Calu3 (cell line): ENCODE data around the gene ZC4H2. TPM values are rescaled to one million over a fixed set of nuclear protein-coding genes. Genes with fewer than 3 reads are reported as not detected.

Experiments used
- BruUV-seq: library from RNA; stranded (reverse); fragments of 400-500 nt; replicated peaks from 2 replicates; lab custom pipeline; 2021; lab: Mats Ljungman, UMichigan
- CTCF ChIA-PET: fragments of 300-600 bp; sonication (Branson Sonifier 250); formaldehyde crosslinking; loops from one replicate; lab custom pipeline; 2022; ENCODE audit warnings: antibody characterized with exemption; lab: Charles Lee
- DNase-seq: peaks from one replicate; pipeline ENCODE4 v3.0.0; 2022
- H3K27ac Mint-ChIP-seq: one replicate; pipeline ENCODE4 v1.8.0; 2022; ENCODE audit warnings: mixed read lengths; ENCODE audit not compliant: unreplicated experiment
- H3K27me3 Mint-ChIP-seq: one replicate; pipeline ENCODE4 v1.8.0; 2022; ENCODE audit warnings: mixed read lengths; ENCODE audit not compliant: unreplicated experiment
- H3K36me3 Mint-ChIP-seq: one replicate; pipeline ENCODE4 v1.8.0; 2022; ENCODE audit warnings: mild to moderate bottlenecking, moderate library complexity, mixed read lengths; ENCODE audit not compliant: insufficient read depth, unreplicated experiment
- H3K4me1 Mint-ChIP-seq: one replicate; pipeline ENCODE4 v1.8.0; 2022; ENCODE audit warnings: mild to moderate bottlenecking, low read depth, mixed read lengths; ENCODE audit not compliant: unreplicated experiment
- H3K4me3 Mint-ChIP-seq: one replicate; pipeline ENCODE4 v1.8.0; 2022; ENCODE audit warnings: mild to moderate bottlenecking, low read depth, moderate library complexity, mixed read lengths; ENCODE audit not compliant: unreplicated experiment
- H3K9me3 Mint-ChIP-seq: one replicate; pipeline ENCODE4 v1.8.0; 2022; ENCODE audit warnings: low read depth, mixed read lengths; ENCODE audit not compliant: unreplicated experiment
- intact Hi-C: fragments of 100-400 bp; cut with micrococcal nuclease; formaldehyde crosslinking; loops from one replicate; pipeline ENCODE4 v1.10.0; 2022; ENCODE audit not compliant: unreplicated experiment
- total RNA-seq: library from RNA; stranded (reverse); gene quantifications from 2 replicates; pipeline ENCODE4 v1.2.3, GENCODE V29; 2022
- TF ChIP-seq, protein P1 (sequence below): fragments of 200-600 bp; IDR thresholded peaks from one replicate; pipeline ENCODE4 v1.8.0; 2022; ENCODE audit warnings: antibody characterized with exemption; ENCODE audit not compliant: unreplicated experiment

The ZC4H2 gene
- total RNA-seq, 1 experiment from 2014 or later: 16.4 TPM

DNA sequence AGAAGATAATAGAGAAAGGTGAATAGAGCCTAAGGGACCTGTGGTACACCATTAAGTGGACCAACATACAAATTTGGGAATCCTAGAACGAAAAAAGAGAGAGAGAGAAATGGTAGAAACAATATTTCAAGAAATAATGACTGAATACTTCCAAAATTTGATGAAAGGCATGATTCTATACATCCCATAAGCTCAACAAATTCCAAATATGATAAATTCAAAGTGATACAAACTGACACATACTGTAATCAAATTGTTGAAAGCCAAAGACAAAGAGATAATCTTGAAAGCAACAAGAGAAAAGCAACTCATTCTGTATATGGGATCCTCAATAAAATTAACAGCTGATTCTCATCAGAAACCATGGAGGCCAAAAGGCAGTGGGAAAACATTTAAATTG is 20.6 kb upstream of the ZC4H2 start:
- TF ChIP-seq, protein P1, sequence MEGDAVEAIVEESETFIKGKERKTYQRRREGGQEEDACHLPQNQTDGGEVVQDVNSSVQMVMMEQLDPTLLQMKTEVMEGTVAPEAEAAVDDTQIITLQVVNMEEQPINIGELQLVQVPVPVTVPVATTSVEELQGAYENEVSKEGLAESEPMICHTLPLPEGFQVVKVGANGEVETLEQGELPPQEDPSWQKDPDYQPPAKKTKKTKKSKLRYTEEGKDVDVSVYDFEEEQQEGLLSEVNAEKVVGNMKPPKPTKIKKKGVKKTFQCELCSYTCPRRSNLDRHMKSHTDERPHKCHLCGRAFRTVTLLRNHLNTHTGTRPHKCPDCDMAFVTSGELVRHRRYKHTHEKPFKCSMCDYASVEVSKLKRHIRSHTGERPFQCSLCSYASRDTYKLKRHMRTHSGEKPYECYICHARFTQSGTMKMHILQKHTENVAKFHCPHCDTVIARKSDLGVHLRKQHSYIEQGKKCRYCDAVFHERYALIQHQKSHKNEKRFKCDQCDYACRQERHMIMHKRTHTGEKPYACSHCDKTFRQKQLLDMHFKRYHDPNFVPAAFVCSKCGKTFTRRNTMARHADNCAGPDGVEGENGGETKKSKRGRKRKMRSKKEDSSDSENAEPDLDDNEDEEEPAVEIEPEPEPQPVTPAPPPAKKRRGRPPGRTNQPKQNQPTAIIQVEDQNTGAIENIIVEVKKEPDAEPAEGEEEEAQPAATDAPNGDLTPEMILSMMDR: no peak
- Mint-ChIP-seq H3K4me3 (no peak overlapping the region), H3K36me3 (no peaks in the 10 kb centered on the region), H3K4me1 (no peaks in the 10 kb centered on the region), H3K27me3 (no peaks in the 10 kb centered on the region), H3K9me3 (peaks cover 6% of the 10 kb centered on the region), H3K27ac (no peak overlapping the region)
- CTCF ChIA-PET: no interaction called here
- BruUV-seq: no TSS peak
- no peak for DNase-seq
- intact Hi-C loops: no loop called here

DNA sequence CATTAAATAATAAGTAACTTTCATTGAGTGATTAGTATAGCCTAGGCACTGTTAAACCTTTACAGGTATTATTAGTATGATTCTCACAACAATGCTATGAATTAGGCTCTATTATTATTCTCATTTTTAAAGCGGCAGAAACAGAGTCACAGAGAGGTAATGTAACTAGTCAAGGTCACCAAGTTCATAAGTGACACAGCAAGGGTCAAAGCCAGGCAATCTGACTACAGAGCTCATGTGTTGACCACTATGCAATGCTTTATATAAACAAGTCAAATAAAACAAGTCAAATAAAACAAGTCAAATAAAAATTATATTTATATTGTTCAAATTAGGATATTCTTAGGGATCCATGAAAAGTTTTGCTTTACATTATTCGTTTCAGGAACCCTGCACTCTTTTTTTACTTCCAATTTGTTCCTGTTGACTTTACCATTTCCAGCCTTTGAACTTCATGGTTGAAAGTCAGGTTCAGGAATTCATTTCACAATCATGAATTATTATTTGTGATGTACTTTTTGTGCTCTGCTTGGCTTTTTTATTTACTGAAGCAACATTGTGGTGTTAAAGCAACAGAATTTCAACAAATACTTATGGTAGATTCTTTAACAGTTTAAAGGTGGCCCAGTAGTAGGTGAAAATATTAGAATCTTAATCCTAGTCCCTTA is 18.0 kb upstream of the ZC4H2 start:
- TF ChIP-seq, protein P1: no peak
- Mint-ChIP-seq H3K4me1 (no peaks in the 10 kb centered on the region), H3K4me3 (no peak overlapping the region), H3K27ac (no peak overlapping the region), H3K36me3 (no peaks in the 10 kb centered on the region), H3K27me3 (no peaks in the 10 kb centered on the region), H3K9me3 (no peaks in the 10 kb centered on the region)
- intact Hi-C loops: no loop called here
- no TSS peak for BruUV-seq
- CTCF ChIA-PET: no interaction called here
- no peak for DNase-seq

DNA sequence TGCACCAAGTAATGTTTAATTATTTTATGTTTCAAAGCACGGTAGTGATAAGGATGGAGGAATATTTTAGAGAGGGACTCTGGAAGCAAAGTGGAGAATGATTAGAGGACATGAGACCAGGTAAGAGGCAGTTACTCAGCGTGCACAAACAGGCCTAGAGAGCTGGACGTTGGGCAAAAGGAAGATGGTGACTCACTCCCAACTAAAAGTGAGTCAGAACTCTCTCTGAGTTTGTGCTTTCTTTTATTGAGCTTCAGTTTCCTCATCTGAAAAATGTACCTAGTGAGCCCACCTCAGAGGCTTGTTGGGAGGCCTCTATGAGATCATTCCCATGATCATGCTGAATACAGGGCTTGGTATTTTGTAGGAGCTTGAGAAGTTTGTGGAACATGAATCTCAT is 1.6 kb upstream of the ZC4H2 start:
- H3K4me3 Mint-ChIP-seq: no peak overlapping the region
- no peaks in the 10 kb centered on the region for H3K27me3 Mint-ChIP-seq
- no peak overlapping the region for H3K27ac Mint-ChIP-seq
- intact Hi-C loops: no loop called here
- peaks cover 19% of the 10 kb centered on the region for H3K36me3 Mint-ChIP-seq
- TF ChIP-seq, protein P1: no peak
- BruUV-seq: no TSS peak
- no peaks in the 10 kb centered on the region for H3K4me1 Mint-ChIP-seq
- CTCF ChIA-PET: no interaction called here
- peaks cover 3% of the 10 kb centered on the region for H3K9me3 Mint-ChIP-seq
- DNase-seq: no peak

- Mint-ChIP-seq H3K27me3 (no peaks in the 10 kb centered on the region), H3K9me3 (peaks cover 3% of the 10 kb centered on the region), H3K27ac (no peak overlapping the region), H3K4me1 (no peaks in the 10 kb centered on the region), H3K36me3 (peaks cover 19% of the 10 kb centered on the region), H3K4me3 (peak overlapping the region; percentile 75)
- intact Hi-C loops: no loop called here
- TF ChIP-seq, protein P1: no peak
- CTCF ChIA-PET: no interaction called here
- DNase-seq: no peak
- BruUV-seq: no TSS peak
Measured at GRCh38 chrX:64977051-64977450, 801 bp upstream of the ZC4H2 start.
